H9 (cell line): ENCODE measurements around the gene DDI1. TPM values are rescaled to one million over a fixed set of nuclear protein-coding genes. Genes with fewer than 3 reads are reported as not detected.

ENCODE experiments used
- DNase-seq: peaks from one replicate; pipeline ENCODE4 v3.0.0-alpha.2; 2017
- H2AFZ ChIP-seq: one replicate; pipeline ENCODE4 v1.6.1; 2013; ENCODE audit warnings: mild to moderate bottlenecking, low read length, control low read depth, moderate library complexity
- H2AK5ac ChIP-seq: 2 replicates; pipeline ENCODE4 v1.6.1; 2013; ENCODE audit warnings: low read length, control low read depth, mixed read lengths; ENCODE audit not compliant: insufficient read length
- H2BK120ac ChIP-seq: one replicate; pipeline ENCODE4 v1.6.1; 2013; ENCODE audit warnings: low read depth, mild to moderate bottlenecking, low read length, control low read depth, inconsistent platforms; ENCODE audit not compliant: poor library complexity, severe bottlenecking
- H2BK12ac ChIP-seq: 2 replicates; pipeline ENCODE4 v1.6.1; 2013; ENCODE audit warnings: low read length, control low read depth, mixed read lengths, low read depth; ENCODE audit not compliant: insufficient read length
- H2BK15ac ChIP-seq: 2 replicates; pipeline ENCODE4 v1.6.1; 2013; ENCODE audit warnings: low read depth, low read length, control low read depth
- H2BK20ac ChIP-seq: one replicate; pipeline ENCODE4 v1.6.1; 2013; ENCODE audit warnings: low read depth, mild to moderate bottlenecking, low read length, control low read depth, inconsistent platforms; ENCODE audit not compliant: poor library complexity, severe bottlenecking
- H2BK5ac ChIP-seq: 2 replicates; pipeline ENCODE4 v1.6.1; 2013; ENCODE audit warnings: low read length, control low read depth, mixed read lengths; ENCODE audit not compliant: insufficient read length
- H3K14ac ChIP-seq: 2 replicates; pipeline ENCODE4 v1.6.1; 2013; ENCODE audit warnings: low read length, control low read depth; ENCODE audit not compliant: insufficient read depth
- H3K18ac ChIP-seq: 2 replicates; pipeline ENCODE4 v1.6.1; 2013; ENCODE audit warnings: low read depth, mild to moderate bottlenecking, mixed read lengths, low read length, control low read depth; ENCODE audit not compliant: insufficient read length
- H3K23ac ChIP-seq: 2 replicates; pipeline ENCODE4 v1.6.1; 2013; ENCODE audit warnings: low read length, control low read depth, mixed read lengths, low read depth; ENCODE audit not compliant: insufficient read length
- H3K23me2 ChIP-seq: 2 replicates; pipeline ENCODE4 v1.6.1; 2013; ENCODE audit warnings: low read depth, mild to moderate bottlenecking, mixed read lengths, low read length, control low read depth; ENCODE audit not compliant: insufficient read length, poor library complexity, severe bottlenecking
- H3K27ac ChIP-seq: 2 replicates; pipeline ENCODE4 v1.5.1; 2013; ENCODE audit warnings: low read length, control low read depth, mixed read lengths, low read depth; ENCODE audit not compliant: insufficient read length
- H3K27me3 ChIP-seq: 2 replicates; pipeline ENCODE4 v1.6.1; 2013; ENCODE audit warnings: low read length, control low read depth, inconsistent platforms; ENCODE audit not compliant: insufficient read depth
- H3K4ac ChIP-seq: 2 replicates; pipeline ENCODE4 v1.6.1; 2013; ENCODE audit warnings: low read depth, mild to moderate bottlenecking, control low read depth, inconsistent platforms, low read length, moderate library complexity
- H3K4me1 ChIP-seq: 2 replicates; pipeline ENCODE4 v1.6.1; 2013; ENCODE audit warnings: low read length, control low read depth, inconsistent platforms; ENCODE audit not compliant: insufficient read depth
- H3K4me2 ChIP-seq: 2 replicates; pipeline ENCODE4 v1.6.1; 2013; ENCODE audit warnings: low read length, control low read depth, mixed read lengths; ENCODE audit not compliant: insufficient read length, insufficient read depth
- H3K56ac ChIP-seq: 2 replicates; pipeline ENCODE4 v1.6.1; 2013; ENCODE audit warnings: low read depth, mild to moderate bottlenecking, mixed read lengths, low read length, control low read depth; ENCODE audit not compliant: insufficient read length
- H3K79me1 ChIP-seq: 2 replicates; pipeline ENCODE4 v1.6.1; 2013; ENCODE audit warnings: low read depth, mild to moderate bottlenecking, moderate library complexity, low read length, control low read depth, inconsistent platforms; ENCODE audit not compliant: insufficient read depth, poor library complexity, severe bottlenecking
- H3K79me2 ChIP-seq: 2 replicates; pipeline ENCODE4 v1.6.1; 2013; ENCODE audit warnings: low read length, control low read depth, inconsistent platforms; ENCODE audit not compliant: insufficient read depth
- H3K9ac ChIP-seq: 2 replicates; pipeline ENCODE4 v1.6.1; 2013; ENCODE audit warnings: low read length, control low read depth, mixed read lengths; ENCODE audit not compliant: insufficient read length; ENCODE audit errors: extremely low read depth
- H3K9me3 ChIP-seq: one replicate; pipeline ENCODE4 v1.6.1; 2013; ENCODE audit warnings: low read depth, low read length, inconsistent platforms; ENCODE audit not compliant: control insufficient read depth
- H3T11ph ChIP-seq: one replicate; pipeline ENCODE4 v1.6.1; 2013; ENCODE audit warnings: mild to moderate bottlenecking, low read length, control low read depth, inconsistent platforms
- H4K20me1 ChIP-seq: one replicate; pipeline ENCODE4 v1.6.1; 2013; ENCODE audit not compliant: control insufficient read depth, insufficient read length, insufficient read depth
- H4K5ac ChIP-seq: 2 replicates; pipeline ENCODE4 v1.6.1; 2013; ENCODE audit warnings: low read depth, mild to moderate bottlenecking, mixed read lengths, low read length, control low read depth; ENCODE audit not compliant: insufficient read length
- H4K8ac ChIP-seq: replicated peaks from 2 replicates; pipeline ENCODE4 v1.6.1; 2013; ENCODE audit warnings: low read length, control low read depth, mixed read lengths, low read depth; ENCODE audit not compliant: insufficient read length
- H4K91ac ChIP-seq: 2 replicates; pipeline ENCODE4 v1.6.1; 2013; ENCODE audit warnings: low read depth, mild to moderate bottlenecking, moderate library complexity, mixed read lengths, low read length, control low read depth; ENCODE audit not compliant: insufficient read length
- H3K27ac Mint-ChIP-seq, 3 experiments: 2 replicates in 2 of 3; 3 replicates in 1 of 3; pipeline ENCODE4 v1.8.0; 2020 to 2021; ENCODE audit warnings: mixed read lengths in 3 of 3, mild to moderate bottlenecking in 1 of 3, moderate library complexity in 1 of 3
- H3K27me3 Mint-ChIP-seq: 2 replicates; pipeline ENCODE4 v1.8.0; 2021; ENCODE audit warnings: low read depth, mild to moderate bottlenecking, moderate library complexity, mixed read lengths
- H3K36me3 Mint-ChIP-seq, 3 experiments: 2 replicates in 2 of 3; 3 replicates in 1 of 3; pipeline ENCODE4 v1.8.0; 2020 to 2021; ENCODE audit warnings: low read depth in 3 of 3, mixed read lengths in 3 of 3; ENCODE audit not compliant: insufficient read depth in 1 of 3
- H3K4me1 Mint-ChIP-seq, 2 experiments: 2 replicates each; pipeline ENCODE4 v1.8.0; 2020; ENCODE audit warnings: mixed read lengths in 2 of 2
- H3K4me3 Mint-ChIP-seq, 2 experiments: 2 replicates in 1 of 2; 3 replicates in 1 of 2; pipeline ENCODE4 v1.8.0; 2020 to 2021; ENCODE audit warnings: mild to moderate bottlenecking in 2 of 2, mixed read lengths in 2 of 2, moderate library complexity in 1 of 2
- H3K9me3 Mint-ChIP-seq, 2 experiments: 2 replicates in 1 of 2; 3 replicates in 1 of 2; pipeline ENCODE4 v1.8.0; 2020; ENCODE audit warnings: mild to moderate bottlenecking in 2 of 2, mixed read lengths in 2 of 2, moderate library complexity in 1 of 2
- WGBS: extraction: QIAGEN DNeasy Blood & Tissue Kit; methylation state at CpG from one replicate; pipeline ENCODE4 v1.1.7; 2013; ENCODE audit warnings: missing lambda C conversion rate, low lambda C conversion rate, mixed read lengths; ENCODE audit not compliant: insufficient read length; ENCODE audit errors: extremely low coverage; 5-methylcytosine and 5-hydroxymethylcytosine counted together
- total RNA-seq: library from RNA; stranded (reverse); gene quantifications from 2 replicates; pipeline ENCODE4 v1.2.1, GENCODE V29; 2021
- TF ChIP-seq, protein P1 (sequence below): fragments of 200-600 bp; sonication (generic); conservative IDR thresholded peaks from 3 replicates; pipeline ENCODE4 v1.8.0; 2021; ENCODE audit warnings: antibody characterized with exemption, mild to moderate bottlenecking

Gene DDI1
- total RNA-seq, 1 experiment from 2014 or later: not detected

- Mint-ChIP-seq H3K4me3 (no peak overlapping the region), H3K36me3 (no peaks in the 10 kb centered on the region), H3K4me1 (no peaks in the 10 kb centered on the region), H3K27me3 (no peaks in the 10 kb centered on the region), H3K9me3 (0 out of 5 replicates have a peak, but pooled peaks cover 0 to 3% of the 10 kb centered on the region in 2 experiments), H3K27ac (no peak overlapping the region)
- Histone ChIP-seq H3K23me2 (no peaks in the 10 kb centered on the region), H3T11ph (no peak overlapping the region), H3K9me3 (no peaks in the 10 kb centered on the region), H3K9ac (no peak overlapping the region), H3K79me1 (no peaks in the 10 kb centered on the region), H2BK20ac (no peak overlapping the region), H3K27ac (no peak overlapping the region), H2AK5ac (no peak overlapping the region), H3K4me1 (no peaks in the 10 kb centered on the region), H2BK12ac (no peak overlapping the region), H3K4me2 (no peak overlapping the region), H3K14ac (no peak overlapping the region), H2BK5ac (no peak overlapping the region), H3K23ac (no peak overlapping the region), H3K4ac (no peak overlapping the region), H4K8ac (no peak overlapping the region), H2BK120ac (no peak overlapping the region), H2BK15ac (no peak overlapping the region), H4K5ac (no peak overlapping the region), H4K91ac (no peak overlapping the region), H2AFZ (no peak overlapping the region), H3K27me3 (no peaks in the 10 kb centered on the region), H3K79me2 (no peaks in the 10 kb centered on the region), H3K56ac (no peak overlapping the region), H3K18ac (no peak overlapping the region), H4K20me1 (no peaks in the 10 kb centered on the region)
- DNase-seq: no peak
- WGBS: no CpG with 5 or more reads among the region's 5 CpGs
- TF ChIP-seq, protein P1, sequence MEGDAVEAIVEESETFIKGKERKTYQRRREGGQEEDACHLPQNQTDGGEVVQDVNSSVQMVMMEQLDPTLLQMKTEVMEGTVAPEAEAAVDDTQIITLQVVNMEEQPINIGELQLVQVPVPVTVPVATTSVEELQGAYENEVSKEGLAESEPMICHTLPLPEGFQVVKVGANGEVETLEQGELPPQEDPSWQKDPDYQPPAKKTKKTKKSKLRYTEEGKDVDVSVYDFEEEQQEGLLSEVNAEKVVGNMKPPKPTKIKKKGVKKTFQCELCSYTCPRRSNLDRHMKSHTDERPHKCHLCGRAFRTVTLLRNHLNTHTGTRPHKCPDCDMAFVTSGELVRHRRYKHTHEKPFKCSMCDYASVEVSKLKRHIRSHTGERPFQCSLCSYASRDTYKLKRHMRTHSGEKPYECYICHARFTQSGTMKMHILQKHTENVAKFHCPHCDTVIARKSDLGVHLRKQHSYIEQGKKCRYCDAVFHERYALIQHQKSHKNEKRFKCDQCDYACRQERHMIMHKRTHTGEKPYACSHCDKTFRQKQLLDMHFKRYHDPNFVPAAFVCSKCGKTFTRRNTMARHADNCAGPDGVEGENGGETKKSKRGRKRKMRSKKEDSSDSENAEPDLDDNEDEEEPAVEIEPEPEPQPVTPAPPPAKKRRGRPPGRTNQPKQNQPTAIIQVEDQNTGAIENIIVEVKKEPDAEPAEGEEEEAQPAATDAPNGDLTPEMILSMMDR: no peak
Measured at GRCh38 chr11:103998826-103999508, 37.5 kb upstream of the DDI1 start.
